Measurements from ENCODE around the gene PHLDB2.
A peak's percentile ranks its signal among the peaks of the same experiment; 100 is the strongest.

PHLDB2 gene

DNA sequence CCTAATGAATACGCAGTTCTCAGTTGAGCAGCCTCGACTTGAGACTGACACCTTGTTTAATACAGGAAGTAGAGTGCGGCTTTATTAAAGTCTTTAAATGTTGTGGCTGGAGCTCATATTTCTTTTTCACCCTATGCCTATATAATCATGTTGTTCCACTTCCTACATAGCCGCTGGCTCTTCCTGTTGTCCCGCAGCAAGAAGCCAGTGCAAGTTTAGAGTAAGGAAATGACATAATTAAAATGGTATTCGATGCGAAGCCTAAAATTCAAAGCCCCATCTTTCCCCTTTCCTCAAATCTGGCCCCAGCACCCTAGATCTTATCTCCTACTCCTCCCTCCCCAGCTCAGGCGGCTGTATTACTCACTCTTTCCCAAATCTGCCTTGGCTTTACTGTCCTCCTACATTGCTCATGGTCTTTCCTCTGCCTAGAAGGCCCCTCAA lies 7.5 kb upstream of the PHLDB2 start:
- peak in 3 of 4 experiments; percentile 20 to 27 (median 27) for DNase-seq

DNA sequence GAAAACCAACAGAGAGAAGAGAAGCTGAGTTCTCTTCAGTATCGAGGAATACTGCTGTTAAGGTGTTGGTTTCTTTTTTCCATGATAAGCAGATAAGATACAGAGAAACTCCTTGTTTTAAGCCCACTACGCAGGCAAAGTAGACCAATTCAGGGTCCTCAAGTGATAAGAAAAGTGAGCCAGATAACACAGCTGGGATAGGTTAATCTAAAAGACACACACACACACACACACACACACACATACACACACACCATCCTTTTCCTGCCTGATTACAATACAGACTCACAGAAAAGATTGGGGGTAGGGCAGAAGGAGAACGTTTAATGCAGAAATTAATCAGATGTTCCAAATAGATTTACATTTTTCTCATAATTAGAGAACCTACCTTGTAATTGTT lies 6.5 kb upstream of the PHLDB2 start:
- DNase-seq, result no peak

DNA sequence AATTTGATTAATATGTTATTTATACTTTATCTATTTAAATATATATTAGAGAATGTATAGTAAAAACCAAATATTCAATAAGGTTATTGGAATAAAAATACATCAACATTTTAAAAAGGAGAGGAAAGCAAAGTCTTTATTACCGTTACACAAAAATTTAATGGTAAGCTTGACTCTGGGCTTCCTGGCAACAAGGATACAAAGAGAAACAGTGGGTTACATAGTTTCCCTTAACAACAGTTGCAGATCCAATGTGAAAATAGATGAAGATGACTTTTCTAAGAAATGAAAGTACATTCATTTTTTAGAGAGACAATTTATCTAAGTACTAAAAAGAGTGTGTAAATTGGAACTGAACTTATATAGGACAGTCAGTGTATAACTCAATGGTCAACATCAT lies 6.0 kb upstream of the PHLDB2 start:
- no peak for DNase-seq

DNA sequence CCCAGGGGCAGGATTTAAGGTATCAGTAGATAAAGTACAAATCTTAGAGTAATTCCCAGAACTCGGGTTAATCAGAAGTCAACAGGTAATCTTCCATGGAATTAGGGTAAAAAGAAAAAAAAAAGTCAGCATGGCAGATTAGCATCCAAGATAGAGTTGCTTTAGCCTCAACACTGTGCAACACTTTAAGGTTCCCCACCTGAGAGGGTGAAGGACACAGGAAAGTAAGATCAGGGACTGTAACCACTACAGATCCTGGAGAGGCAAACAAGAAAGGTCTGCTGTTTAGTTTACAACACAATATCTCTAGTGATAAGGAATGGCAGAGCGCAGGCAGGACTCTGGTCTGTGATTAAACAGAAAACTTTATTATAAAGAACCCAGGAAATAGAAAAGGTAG lies 4.1 kb upstream of the PHLDB2 start:
- no peak for DNase-seq

DNA sequence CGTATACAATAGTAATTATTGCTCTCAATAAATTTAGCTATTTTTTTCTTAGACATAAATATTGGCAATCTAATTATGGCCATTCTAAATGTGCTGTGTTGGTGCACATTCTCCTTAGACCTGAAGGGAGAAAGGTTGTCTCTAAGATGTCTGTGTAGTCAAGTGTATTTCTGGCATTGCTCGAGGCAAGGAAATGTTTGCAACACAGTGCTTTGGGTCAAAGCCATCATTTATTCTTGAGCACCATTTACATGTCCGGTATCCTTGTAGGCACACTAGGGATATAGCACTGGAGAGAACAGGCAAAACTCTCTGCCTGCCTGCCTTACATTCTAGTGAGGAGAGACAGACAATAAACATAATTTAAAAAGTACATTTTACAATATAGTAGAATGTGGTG lies 2.6 kb upstream of the PHLDB2 start:
- no peak for DNase-seq

DNA sequence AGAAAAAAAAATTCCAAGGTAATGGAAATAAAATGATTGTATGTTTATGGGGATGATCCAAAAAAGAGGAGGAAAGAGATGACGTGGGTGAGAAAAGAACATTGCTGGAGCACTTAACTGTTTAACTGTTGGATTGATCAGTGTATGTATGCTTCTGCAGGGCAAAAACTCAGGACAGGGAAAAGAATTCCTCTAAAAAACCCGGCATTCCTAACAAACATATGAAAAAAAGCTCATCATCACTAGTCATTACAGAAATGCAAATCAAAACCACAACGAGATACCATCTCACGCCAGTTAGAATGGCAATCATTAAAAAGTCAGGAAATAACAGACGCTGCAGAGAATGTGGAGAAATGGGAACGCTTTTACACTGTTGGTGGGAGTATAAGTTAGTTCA lies 1.6 kb upstream of the PHLDB2 start:
- no peak for DNase-seq

DNA sequence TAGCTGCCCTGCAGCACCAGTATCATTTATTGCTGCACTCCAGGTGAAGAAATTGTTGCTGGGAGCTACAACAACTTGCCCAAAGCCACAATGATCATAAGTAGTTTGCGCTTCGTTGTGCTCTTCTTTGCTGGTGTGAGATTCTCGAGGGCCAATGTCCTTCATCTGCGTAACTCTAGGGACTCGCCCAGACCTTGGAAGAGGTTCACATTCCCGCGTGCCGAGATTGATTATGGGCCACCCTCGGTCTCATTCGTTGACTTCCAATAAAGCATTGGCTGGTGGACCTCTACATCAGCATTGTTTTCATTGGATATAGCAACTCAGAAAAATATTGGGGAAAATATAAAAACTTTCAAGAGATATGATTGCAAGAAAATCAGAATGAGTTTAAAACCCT lies 423 bp upstream of the PHLDB2 start:
- DNase-seq, result no peak

DNA sequence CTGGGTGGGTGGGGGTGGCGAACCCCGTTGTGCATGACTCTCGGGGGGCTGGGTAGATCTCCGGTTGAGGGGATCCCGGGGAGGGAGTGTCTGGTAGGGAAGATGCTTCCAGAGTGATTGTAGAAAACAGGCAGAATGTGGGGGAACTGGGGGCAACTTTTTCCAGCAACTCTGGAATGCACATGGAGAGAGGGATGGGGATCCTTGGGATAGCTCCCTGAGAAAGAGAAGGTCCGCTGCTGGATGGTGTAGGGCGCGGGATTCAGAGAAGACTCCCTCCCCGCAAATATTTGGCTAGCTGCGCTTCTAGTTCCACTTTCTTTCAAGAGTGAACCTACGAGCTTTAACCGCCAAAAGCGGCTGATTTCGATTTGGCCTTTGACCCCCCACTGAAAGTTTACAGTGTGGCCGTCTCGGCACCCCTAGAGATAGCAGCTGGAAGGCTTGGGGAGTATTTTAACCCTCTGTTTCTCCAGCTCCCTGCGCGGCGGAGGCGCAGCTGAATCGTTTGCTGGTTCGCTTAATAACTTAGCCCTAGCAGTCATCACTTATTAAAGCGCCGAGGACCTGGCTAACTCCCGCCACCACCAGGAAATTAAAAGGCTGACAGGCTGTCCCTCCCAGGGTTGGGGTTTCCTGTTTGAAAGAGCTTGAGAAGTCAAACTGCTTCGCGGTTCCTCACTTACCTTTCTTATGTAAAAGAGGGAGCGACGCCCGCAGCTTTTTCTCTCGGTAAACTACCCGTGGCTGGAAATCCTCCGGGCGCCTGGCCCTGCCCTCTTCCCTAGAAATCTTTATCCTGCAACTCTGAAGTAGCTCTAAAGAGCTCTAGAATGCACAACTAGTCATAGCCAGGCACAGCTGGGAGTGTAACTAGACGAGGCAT lies 1.2 kb downstream of the PHLDB2 start:
- peak; percentile 53 to 63 (median 59) for DNase-seq

DNA sequence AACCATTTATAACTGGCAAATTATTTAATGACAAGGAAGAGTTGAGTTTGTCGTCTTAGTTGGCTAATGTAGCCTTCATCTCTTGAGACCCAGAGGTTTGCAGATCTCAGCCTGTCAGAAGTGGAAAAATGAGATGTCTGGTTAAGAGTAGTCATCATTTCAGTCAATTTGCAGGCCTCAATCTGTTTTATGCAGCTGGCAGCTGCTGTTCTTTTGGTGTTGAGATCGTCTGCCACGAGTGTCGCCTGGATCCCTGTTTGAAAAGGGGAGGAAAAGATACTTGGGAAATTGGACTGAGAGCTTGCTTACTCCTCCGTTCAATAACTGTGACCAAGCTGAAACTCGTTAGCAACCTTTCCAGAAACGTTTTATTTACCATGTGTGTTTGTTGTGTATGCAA lies 2.3 kb downstream of the PHLDB2 start:
- no peak for DNase-seq

DNA sequence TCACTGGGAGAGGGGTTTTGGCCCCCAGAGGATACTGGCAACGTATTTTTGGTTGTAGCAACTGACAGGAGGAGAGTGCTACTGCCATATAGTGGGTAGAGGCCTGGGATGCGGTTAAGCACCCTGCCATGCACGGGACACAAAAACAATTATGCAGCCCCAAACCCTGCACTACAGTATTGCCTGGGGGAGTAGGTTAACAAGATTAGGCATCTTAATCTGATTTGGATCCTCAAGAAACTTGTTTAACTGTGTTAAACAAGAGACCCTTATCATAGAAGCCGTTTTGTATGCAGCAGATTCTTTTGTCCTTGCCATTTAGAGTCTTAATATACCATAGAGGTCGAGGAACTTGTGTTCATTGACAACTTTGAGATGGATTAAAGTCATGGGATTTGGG lies 3.4 kb downstream of the PHLDB2 start:
- no peak for DNase-seq

DNA sequence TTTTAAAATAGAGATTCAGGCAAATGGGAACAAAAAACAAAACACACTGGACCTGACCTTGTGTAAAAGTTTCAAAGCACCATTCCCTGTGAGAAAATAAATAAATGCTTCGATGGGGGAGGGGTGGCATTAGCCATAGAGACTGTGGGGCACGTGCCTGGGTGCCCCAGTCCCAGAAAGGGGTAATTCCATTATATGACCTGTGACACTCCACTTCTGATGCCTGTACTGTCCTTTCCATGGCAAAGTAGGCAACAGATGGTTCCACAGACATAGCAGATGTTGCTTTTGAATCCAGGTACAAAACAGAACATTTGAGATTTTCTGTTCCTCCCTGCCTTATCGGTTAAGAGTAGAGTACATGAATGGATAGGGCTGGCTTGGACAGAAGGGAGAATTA lies 3.9 kb downstream of the PHLDB2 start:
- DNase-seq, result no peak

DNA sequence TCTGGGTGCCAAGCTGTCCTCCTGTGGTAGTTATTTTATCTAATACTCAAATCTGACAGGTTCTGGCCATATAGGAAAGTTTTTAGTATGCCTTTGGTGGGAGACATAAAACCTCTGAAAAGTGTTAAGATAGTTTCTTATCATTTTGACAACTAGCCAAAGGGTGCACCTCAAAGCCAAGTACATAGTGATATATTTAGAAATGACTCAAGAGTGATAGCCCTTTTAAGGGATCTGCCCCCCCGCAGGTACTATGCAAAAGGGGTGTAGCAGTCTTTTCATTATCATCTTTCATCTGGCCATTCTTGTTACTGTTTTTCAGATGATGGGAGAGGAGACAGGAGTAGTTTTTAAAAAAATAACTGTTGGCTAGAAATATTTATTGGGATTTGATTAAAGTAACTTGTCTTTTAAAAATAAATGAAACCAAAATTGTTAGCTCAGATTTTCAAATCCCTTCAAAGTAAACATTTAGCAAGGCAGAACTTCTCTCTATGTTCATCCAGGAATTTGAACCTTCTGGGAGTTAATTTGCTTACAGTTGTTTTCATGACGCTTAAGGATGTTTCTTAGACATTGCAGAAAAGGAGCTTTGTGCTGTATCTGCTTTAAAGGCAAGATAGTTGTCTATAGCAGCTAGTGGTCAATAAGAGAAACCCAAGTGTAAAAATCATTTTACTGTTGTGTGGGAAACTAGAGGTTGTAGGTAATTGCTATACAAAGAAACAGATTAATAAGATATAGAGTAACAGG lies 5.1 kb downstream of the PHLDB2 start:
- no peak for DNase-seq

DNA sequence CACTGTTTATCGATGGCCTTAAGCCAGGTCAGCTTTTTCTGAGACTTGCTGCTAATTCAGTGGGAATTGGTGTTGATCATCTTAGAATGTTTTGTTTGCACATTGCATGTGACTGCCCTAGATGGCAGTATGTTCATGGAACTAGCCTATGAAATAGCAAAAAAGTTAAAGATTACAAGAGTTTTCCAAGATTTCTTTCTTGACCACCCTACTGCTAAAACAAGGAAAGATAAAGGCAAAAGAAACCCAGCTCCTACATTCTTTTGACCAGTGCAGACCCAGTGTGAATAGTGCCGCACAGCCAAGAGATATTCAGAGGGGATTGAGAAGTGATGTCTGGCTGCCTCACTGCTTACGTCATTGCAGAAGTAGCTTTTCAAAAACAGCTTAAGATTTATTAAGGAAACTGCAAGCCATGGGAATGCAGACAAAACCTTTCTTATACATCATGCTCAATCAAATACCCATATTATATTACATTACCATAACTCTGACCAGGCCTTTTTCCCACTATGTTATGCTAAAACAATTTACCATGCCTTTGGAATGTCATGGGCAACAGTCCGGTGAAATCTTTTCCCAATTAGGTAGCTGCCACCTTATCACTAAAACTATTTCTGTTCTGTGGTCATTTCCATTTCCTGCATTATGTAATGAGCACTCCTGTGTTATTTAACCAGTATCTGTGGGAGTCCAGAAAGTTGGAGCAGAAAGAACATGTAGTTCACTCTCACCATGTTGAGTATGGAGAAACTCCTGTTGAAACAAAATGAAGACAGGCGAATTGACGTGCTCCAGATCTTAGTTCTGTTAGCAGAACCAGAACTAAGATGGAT lies 6.0 kb downstream of the PHLDB2 start:
- DNase-seq, result no peak

DNA sequence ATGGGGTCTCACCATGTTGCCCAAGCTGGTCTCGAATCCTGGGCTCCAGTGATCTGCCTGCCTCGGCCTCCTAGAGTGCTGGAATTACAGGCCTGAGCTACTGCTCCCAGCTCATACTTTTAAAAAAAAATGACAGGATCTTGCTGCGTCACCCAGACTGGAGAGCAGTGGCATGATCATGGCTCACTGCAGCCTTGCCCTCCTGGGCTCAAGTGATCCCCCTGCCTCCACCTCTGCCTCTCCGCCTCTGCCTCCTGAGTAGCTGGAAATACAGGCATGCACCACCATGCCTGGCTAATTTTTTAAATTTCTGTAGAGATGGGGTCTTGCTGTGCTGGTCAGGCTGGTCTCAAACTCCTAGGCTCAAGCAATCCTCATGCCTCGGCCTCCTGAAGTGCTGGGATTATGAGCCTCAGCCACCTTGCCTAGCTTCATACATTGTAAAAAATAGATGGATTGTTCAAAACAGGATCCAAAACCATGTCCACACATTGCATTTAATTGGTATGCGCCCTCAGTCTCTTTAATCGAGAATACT lies 8.9 kb downstream of the PHLDB2 start:
- DNase-seq, result no peak

DNA sequence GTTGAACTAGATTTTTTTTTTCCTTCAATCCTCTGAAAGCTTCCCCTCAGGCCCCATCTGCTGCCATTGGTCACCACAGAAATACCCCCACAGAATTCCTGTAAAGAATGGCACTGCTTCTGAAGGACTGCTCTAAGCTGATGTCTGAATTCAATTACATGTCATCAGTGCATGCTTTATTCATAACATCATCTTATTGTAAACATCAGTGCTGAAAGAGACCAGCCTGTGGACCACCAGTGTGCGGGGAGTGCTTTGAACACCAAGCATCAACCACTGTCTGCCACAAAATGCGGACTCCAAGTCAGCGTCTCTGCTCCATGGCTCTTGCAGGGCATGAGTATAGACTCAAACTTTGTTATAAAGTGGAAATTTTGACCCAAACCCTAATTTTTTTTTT lies 11.6 kb downstream of the PHLDB2 start:
- DNase-seq, result no peak

DNA sequence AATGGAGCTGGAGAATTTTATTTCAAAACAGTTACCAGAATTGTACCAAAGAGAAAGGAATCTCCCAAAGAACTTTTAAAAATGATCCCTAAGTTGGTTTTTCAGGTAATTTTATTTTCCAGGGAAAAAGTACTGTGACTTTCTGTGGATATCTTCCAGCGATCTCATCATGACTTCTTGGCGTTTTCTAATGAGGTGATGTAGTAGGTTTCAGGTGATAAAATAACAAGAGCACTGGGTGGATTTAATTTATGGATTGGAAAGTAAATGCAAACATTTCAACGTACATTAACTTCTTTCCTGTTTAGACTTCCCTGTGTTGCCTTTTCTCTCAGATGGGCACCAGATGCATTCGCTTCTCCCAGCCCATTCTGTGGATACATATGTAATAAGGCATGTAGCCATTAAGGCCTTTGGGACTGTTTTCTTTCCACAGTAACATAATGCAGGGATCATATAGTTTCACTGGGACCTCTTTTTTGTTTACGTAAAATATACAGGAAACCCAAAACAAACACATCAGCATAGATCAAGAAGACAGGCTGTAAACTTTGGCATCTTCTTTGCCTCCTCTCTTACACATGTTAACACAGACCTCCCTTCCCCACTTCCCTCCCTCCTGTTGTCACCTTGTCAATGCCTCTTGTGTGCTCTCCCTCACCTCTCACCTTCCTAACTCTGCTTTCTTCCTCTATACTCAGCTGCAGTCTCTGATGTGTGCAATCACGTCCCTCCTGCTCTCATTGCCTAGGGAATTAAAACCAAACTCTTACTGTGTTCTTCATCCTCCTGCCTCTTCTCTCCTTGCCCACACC lies 13.0 kb downstream of the PHLDB2 start:
- no peak for DNase-seq

DNA sequence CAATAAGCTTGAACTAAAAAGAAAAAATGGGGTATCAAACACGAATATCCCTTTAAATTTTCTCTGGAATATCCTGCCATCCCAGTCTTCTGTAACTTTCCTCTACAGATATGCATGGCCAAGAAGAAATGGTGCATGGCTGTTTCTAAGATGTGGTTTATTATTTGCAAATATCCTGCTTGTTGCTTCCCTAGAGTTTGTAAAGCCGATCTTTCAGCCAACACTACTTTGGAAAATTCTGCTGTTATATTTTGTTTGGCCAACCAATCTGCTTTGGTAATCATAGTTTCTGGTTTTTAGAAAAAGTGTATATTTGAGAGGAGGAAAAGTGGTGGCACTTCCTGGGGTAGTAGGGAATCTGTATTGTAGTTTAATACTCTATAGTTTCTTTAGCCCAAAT lies 13.9 kb downstream of the PHLDB2 start:
- DNase-seq, result no peak

DNA sequence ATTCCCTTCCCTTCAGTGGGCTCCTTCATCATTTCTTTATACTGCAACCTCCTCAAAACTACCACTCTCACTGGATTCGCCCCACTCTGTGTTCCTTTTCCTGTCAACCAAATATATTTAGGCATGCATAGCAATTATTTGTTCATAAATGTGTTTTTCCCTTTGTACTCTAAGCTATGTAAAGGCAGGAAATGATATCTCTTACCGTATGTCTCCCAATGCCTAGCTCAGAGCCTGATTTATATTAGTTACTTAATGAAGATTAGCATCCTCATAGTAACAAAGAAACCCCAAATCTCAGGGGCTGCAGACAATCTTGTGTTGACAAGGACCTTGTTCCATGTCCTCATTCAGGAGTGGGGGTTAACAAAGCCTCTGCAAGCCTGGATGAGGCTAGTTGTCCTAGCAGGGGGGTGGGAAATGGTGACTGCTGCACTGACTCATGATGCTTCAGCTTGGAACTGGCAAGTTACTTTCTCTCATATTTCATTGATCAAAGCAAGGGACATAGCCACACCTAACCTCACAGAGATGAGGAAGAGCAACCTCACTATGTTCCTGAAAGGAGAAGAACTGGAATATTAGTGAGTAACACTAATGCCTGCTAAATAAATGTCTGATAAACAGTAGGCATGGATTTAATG lies 15.2 kb downstream of the PHLDB2 start:
- DNase-seq, result no peak

DNA sequence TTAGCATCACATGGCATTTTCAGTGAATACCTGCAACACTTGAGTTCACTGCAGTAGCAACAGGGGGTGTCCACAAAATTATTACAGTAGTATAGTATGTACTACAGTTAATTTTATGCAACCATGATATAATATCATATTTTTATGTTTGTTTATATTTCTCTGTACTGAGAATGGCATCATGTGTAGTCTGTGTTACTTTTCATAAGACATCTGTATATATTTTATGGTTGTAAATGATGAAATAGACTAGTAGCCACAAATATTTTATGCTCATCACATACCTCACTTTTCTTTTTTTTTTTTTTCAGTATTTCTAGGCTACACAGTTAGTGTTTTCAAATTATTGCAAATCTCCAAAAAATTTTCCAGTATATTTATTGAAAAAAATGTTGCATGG lies 22.4 kb downstream of the PHLDB2 start:
- no peak for DNase-seq

DNA sequence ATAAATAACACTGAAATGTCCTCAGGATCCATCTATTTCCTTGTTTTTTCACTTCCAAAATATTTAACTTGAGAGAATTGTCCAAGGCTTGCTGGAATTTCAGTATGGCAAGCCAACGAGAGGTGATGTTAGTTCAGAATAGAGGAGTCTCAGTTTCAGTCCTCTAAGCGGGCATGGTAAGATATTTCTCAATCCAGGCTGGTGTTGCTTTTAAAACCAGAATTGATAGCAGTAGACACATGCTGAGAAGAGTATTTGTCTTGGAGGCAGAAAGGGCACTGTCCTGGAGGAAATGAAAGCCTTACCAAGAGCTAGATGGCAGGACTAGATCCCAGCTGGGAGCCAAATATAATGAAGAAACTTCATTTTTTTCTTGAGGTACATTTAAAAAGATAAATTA lies 23.1 kb downstream of the PHLDB2 start:
- no peak for DNase-seq

DNA sequence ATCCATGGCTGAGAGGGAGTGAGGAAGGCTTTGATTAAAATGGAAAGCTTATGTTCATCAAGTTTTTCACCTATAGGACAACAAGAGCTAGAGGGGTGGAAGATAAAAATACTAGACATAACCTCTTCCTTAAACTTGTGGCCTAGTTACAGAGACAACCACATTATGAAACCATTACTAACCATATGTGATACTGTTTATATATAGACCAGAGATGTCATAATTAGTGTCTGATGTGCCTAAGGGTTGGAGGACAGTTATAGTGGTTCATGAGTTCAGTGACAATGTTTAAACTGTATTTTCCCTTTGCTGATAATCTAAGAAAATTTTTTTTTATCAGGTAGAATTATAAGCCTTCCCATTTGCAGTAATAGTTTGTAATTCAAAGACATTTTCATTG lies 23.7 kb downstream of the PHLDB2 start:
- no peak for DNase-seq

Data from suppressor macrophage (primary cell).